Ureter (tissue), 1 donor: ENCODE data around the gene MCM5. TPM values are rescaled to one million over a fixed set of nuclear protein-coding genes. Genes with fewer than 3 reads are reported as not detected.
"Not testable (repeated sequence)": the region's sequence is repeated elsewhere in the genome, so short reads cannot be mapped to it uniquely, and the experiment has no call there.

Experiments
- DNase-seq: peaks from one replicate; pipeline ENCODE4 v3.0.0-alpha.2; 2020; ENCODE audit warnings: low spot score
- total RNA-seq: library from RNA; stranded (reverse); gene quantifications from one replicate; pipeline ENCODE4 v1.2.4, GENCODE V29; 2023
- donor health status: DM: yes; HTN: yes; CAD: no.

The MCM5 gene
- total RNA-seq, 1 donor from 2014 or later = 27.9 TPM

DNA sequence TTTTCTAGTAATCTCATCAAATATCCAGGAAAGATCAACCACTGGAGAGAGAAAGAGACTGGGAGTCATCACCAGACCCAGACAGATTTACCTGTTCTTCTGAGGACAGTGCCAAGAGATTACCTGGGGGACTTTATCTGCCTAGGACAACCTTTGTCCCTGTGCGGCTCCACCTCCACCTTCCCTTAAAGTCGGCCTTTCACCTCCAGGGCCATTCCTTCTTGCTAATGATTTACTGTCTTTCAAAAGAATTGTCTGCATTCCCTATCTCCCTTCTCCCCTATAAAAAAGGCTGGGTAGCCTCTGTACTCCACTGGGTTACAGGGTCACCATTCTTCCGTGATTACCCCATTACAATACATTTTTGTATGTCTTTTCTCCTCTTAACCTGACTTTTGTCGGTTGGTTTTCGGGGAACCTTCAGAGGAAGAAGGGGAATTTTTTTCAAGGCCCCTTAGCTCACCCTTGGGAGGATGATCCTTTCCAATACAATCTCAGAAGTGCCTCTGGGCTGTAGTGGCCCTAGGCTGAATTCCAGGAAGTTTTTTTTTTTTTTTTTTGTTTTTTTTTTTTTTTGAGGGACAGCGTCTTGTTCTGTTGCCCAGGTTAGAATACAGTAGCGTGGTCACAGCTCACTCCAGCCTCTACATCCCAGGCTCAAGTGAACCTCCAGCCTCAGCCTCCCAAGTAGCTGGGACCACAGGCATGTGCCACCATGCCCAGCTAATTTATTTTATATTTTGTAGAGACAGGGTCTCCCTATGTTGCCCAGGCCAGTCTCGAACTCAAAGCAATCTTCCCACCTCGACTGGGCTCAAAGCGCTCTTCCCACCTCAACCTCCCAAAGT is 20.6 kb upstream of the MCM5 start:
- no peak for DNase-seq

DNA sequence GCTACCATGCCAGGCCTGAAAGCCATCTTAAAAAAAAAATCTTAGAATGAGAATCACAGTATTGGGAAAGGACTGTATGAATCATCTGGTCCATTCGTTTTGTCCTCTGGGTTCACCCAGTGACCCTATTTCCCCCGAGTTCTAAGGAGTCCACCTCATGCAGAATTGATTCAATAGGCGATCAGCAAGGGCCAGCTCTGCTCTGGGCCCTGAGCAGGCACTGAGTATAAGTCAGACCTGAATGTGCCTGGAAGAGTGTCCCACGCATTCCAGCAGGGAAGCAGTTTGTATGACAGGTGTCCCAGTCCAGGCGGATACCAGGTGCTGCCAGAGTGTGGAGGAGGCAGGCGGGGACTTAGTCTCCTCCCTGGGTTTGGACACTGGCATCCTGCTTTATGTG is 19.9 kb upstream of the MCM5 start:
- no peak for DNase-seq

DNA sequence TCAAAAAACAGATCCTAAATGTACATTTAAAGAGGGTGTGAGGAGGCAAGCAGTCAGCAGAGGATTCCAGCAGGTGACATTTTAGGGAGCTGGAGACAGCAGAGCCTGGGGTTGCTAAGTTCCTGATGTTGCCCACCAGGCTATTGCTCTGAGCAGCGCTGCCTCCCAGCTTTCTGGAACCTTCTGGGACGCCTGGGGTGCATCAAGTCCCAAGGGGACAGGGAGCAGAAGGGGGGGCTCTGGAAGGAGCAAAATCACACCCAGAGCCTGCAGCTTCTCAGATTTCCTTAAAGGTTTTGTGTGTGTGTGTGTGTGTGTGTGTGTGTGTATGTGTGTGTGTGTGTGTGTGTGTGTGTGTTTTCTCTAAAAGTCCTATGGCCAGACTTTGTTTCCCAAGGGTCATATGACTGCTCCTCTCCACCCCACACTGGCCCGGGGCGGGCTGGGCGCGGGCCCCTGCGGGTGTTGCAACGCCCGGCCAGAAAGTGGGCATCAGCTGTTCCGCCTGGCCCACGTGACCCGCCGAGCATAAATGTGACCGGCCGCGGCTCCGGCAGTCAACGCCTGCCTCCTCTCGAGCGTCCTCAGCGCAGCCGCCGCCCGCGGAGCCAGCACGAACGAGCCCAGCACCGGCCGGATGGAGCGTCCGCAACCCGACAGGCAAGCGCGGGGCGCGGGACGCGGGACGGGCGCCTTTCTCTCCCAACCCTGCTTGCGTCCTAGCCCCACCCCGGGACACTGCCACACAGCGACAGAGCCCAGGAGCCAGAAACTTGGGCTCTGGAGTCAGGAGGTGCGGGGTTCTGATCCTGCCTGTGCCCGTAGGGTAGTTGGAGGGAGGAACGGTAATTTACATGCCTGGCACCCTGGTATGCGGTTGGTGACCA is 19.2 kb upstream of the MCM5 start, which contains the start of gene HMOX1:
TSS of gene HMOX1 (plus strand) at position 560 of the 887 bp plus-strand sequence. CDS start at position 638, 78 bp downstream.
- peak; percentile 91 for DNase-seq

DNA sequence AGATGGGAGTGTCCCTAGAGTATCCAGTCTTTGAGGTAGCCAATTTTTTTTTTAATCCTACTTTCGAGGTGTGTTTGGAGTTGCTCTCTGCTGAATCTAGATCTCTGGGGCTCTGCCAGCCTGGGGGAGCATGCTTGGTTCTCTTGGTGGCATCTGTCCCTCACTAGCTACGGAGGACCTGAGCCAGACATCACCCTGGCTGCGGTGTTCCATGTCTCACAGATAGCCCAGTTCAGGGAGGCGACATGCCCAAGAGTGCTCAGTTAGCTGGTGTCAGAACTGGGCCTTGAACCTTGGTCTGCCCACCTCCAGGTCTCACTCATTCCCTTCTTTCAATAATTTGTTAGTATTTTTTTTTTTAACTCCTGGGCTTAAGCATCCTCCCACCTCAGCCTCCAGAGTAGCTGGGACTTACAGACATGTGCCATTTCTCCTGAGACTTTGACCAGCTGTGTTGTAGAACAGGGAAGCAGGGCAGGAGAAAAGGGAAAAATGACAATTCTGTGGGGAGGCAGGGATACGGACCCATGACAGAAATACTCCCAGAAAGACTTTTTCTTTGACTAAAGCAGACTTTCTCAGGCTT is 18.4 kb upstream of the MCM5 start:
- DNase-seq = no peak

DNA sequence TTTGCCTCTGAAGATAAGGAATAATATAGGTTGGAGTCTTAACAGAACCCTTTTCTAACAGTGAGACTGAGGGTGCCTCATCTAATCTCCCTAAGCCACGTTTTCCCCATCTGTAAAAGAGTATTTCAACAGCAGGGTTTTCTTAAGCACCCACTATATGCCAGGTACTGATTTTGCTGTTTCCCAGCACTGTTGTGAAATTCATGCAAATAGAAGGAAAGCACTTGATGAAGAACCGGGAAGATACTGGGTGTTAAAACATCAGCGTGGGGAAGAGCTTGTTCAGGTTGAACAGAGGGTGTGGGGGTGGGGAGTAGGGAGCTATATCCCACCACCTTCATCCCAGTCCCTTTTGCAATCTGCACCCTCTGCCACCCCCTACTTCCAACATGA is 16.3 kb upstream of the MCM5 start:
- no peak for DNase-seq

DNA sequence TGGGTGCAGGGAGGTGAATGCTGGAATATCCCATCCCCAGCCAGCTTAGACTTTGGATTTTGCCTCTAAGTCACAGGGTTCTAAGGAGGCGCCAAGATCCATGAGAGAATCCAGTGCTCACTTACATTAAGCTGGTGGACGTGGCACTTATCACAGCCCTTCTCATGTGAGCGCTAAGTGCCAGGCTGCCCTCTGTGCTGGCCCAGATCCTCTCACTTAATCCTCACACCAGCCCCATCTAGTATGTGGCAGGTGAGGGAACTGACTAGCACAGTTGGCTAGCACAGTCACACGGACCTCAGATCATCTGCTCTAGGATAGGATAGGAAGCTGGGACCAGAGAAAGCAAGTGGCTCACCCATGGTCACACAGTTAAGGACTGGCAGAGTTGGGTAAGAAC is 15.4 kb upstream of the MCM5 start:
- DNase-seq = no peak

DNA sequence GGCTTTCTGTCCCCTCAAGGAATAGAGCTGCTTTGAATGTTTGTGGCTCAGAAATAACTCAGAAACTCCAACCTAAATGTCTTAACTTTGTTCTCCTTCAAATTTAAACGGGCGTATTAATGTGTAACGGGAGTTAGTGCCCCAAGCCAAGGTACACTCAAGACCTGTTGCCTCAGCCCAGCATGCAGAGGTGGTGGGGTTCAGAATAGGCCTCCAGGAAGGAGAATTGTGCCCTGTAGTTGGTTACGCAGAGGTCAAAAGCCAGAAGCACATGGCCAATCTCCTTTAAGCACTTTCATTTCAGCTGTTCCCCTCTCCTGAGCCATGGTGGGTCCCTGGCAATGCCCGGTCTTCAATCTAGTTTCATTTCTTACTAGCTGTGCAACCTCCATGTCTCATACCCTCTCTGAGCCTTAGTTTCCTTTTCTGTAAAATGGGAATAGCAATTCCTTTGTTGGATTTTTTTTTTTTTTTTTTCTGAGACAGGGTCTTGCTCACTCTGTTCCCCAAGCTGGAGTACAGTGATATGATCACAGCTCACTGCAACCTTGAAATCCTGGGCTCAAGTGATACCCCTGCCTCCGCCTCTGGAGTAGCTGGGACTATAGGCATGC is 14.9 kb upstream of the MCM5 start:
- no peak for DNase-seq

DNA sequence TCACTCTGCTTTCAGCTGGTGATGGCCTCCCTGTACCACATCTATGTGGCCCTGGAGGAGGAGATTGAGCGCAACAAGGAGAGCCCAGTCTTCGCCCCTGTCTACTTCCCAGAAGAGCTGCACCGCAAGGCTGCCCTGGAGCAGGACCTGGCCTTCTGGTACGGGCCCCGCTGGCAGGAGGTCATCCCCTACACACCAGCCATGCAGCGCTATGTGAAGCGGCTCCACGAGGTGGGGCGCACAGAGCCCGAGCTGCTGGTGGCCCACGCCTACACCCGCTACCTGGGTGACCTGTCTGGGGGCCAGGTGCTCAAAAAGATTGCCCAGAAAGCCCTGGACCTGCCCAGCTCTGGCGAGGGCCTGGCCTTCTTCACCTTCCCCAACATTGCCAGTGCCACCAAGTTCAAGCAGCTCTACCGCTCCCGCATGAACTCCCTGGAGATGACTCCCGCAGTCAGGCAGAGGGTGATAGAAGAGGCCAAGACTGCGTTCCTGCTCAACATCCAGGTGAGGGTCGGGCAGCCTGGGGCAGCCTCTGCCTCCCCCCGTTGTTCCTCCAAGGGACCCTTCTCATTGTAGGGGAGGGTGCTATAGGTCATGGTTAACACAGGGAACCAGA is 13.2 kb upstream of the MCM5 start:
- no peak for DNase-seq

DNA sequence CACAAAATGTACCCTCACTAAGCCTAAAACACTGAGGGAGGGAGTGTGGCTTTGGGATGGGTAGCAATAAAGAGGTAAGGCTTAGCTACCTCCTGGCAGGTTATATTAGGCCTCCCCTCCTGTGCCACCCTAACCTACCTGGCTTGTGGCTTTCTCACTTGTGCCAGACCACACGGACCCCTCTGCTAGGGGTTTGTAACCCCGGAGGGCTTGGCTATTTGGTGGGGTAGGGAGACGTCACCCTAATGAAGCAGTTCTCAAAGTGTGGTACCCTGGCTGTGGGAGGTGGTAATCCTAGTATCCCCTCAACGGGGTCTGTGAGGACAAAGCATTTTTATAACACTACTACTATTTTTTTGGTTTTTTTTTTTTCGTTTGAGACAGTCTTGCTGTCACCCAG is 9.0 kb upstream of the MCM5 start:
- DNase-seq = no peak

DNA sequence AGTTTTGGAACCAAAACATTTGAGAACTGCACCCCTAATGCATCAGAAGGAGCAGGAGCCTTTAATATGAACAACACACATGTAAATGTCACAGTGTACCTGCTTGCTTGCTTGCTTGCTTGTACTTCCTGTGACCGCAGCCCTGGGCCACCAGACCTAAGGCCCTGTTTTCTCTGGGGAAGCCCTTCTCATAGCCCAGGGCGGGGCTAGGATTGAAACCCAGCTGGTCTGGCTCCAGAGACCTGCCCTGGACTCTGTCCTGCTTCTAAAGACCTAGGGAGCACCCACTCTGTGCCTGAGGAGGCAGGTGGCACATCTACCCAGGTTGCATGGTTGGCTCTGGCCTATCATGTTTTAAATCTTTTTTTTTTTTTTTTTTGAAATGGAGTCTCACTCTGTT is 7.6 kb upstream of the MCM5 start:
- no peak for DNase-seq

DNA sequence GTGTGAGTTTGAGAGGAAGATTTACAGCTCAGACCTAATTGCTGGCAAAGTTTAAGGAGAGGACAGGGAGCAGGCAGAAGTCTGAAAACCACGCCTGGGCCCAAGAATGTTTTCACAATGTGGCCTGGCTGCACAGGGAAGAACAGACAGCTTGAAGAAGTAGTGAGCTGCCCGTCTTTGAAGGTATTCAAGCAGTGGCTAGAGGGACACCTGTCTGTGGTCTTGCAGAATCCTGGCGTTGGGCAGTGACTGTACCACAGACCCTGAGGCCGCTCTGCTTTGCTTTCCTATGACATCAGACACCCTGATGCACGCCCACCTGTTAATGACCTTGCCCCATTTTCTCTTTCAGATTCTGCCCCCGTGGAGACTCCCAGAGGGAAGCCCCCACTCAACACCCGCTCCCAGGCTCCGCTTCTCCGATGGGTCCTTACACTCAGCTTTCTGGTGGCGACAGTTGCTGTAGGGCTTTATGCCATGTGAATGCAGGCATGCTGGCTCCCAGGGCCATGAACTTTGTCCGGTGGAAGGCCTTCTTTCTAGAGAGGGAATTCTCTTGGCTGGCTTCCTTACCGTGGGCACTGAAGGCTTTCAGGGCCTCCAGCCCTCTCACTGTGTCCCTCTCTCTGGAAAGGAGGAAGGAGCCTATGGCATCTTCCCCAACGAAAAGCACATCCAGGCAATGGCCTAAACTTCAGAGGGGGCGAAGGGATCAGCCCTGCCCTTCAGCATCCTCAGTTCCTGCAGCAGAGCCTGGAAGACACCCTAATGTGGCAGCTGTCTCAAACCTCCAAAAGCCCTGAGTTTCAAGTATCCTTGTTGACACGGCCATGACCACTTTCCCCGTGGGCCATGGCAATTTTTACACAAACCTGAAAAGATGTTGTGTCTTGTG is 6.6 kb upstream of the MCM5 start:
- DNase-seq = no peak

DNA sequence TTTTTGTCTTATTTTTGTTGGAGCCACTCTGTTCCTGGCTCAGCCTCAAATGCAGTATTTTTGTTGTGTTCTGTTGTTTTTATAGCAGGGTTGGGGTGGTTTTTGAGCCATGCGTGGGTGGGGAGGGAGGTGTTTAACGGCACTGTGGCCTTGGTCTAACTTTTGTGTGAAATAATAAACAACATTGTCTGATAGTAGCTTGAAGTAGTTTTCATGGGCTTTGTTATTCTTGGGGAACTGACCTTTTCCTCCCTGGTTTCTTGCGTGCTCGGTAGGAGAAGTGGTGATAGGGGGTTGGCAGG is 6.0 kb upstream of the MCM5 start:
- DNase-seq = no peak

DNA sequence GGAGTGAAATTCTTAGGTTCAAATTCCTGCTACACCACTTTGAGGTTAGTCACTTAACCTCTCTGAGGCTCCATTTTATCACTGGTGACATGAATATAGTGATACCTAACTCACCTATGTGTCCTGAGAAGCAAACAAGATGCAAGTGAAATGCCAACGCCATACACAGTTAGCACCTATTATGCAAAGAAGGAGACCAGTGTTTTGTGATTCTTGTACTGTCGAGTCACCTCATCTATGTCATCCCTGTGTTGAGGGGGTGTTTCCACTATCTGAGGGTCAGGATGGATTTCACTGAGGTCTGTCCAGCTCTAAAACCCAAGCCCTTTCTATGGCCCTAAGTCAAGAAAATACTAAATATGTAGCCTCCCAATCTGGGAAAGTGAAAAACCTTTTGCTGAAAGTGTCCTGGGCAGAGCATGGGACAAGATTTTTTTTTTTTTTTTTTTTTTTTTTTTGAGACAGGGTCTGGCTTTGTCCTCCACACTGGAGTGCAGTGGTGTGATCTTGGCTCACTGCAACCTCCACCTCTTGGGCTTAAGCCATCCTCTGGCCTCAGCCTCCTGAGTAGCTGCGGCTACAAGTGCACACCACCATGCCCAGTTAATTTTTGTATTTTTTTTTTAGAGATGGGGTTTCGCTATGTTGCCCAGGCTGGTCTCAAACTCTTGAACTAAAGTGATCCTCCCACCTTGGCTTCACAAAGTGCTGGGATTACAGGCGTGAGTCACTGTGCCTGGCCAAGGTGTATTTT is 5.0 kb upstream of the MCM5 start:
- DNase-seq = no peak

DNA sequence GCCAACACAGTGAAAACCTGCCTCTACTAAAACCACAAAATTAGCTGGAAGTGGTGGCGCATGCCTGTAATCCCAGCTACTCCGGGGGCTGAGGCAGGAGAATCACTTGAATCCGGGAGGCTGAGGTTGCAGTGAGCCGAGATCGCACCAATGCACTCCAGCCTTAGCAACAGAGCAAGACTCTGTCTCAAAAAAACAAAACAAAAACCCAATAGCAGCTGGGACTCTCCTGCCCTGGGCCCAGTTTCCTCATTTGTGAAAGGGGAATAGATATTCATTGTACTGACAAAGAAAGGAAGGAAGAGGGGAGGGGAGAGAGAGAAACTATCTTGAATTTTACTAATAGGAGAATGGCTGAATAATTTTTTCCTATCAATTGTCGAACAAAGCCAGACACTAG is 3.3 kb upstream of the MCM5 start:
- DNase-seq = not testable (repeated sequence)

DNA sequence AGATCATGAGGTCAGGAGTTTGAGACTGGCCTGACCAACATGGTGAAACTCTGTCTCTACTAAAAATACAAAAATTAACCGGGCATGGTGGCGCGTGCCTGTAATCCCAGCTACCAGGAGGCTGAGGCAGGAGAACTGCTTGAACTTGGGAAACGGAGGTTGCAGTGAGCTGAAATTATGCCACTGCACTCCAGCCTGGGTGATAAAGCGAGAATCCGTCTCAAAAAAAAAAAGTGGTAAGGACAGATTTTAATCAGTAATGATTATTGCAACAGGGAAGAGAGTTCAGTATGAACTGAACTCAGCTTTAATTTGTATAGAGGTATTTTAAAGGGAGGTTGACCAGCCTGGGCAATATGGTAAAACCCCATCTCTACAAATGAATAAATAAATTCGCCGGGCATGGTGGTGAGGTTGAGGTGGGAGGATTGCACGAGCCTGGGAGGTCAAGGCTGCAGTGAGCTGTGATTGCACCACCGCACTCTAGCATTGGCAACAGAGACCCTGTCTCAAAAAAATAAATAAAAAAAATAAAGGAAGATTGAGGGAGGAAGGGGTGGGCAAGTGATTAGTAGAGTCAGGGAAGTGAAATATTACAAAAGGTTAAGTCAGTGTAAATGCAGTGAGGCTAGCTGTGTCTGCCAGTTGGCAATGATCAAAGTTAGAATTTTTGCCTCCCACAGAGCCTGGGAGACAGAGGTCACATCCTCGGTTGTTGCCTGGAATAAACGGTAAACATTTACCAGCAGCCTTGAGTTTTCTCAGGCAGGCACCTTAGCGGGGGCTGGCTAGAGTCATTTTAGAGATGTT is 2.6 kb upstream of the MCM5 start:
- DNase-seq = no peak

DNA sequence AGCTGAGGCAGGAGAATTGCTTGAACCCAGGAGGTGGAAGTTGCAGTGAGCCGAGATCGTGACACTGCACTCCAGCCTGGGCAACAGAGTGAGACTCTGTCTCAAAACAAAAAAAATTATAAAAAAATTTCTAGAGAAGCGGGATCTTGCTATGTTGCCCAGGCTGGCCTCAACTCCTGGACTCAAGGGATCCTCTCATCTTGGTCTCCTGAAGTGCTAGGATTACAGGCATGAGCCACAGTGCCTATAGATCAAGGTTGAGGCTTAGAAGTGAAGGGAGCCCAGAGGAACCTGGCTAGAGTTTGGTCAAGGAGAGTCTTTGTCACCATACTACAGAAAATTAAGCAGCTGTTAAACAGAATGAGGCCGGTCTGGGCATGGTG is 1.4 kb upstream of the MCM5 start:
- DNase-seq = no peak

DNA sequence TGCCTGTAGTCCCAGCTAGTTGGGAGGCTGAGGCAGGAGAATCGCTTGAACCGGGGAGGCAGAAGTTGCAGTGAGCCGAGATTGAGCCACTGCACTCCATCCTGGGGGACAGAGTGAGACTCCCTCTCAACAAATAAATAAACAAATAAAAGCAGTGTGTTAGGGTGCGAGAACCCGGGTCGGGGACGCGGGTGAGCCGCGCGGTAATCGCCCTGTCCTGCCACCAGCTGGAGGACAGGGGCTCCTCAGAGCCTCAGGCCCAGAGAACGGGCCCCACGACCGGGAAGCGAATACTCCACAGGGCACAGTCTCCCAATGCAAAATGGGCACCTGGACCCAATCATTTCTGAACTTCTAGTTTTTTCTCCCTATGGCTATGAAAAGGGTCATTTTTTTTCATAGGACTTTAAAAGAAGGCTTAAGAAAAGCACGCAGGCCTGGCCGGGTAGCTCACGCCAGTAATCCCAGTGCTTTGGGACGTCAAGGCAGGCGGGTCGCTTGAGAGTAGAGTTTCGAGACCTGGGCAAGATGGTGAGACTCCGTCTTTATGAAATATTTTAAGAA is 744 bp upstream of the MCM5 start:
- DNase-seq = no peak

DNA sequence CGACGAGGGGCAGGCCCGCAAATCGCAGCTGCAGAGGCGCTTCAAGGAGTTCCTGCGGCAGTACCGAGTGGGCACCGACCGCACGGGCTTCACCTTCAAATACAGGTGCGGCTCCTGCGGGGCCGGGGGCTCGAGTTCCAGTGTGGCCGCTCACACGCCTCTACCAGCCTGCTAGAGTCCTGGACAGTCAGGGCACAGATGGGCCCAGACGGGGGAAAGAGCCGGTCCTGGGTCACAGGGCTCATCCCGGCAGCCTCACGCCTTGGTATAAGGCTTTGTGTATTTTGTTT is 506 bp downstream of the MCM5 start:
- no peak for DNase-seq

DNA sequence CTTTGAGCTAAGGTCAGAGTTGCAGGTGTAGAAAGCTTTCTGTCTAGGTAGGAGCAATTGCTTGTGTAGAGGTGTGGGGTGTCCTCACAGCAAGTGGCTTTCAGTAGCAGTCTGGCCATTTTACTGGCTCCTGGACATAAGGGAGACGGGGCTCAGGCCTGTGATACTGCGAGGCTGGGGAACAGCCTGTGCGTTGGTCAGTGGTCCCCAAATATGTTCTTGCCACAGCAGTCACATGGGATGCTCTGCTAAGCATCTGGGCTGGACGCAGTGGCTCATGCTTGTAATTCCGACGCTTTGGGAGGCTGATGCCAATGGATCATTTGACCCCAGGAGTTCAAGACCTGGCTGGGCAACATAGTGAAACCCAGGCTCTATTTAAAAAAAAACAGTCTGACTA is 1.9 kb downstream of the MCM5 start:
- DNase-seq = no peak
